SJCRH30 (cell line): ENCODE data around the gene DNAJB5. TPM values are rescaled to one million over a fixed set of nuclear protein-coding genes. Genes with fewer than 3 reads are reported as not detected.

ENCODE experiments used
- DNase-seq, 2 experiments: peaks; one replicate each; pipeline ENCODE4 v3.0.0-alpha.2; 2015 to 2020
- H3K27ac ChIP-seq: fragments of 250-450 bp; sonication (Bioruptor Pico); 2 replicates; pipeline ENCODE4 v1.5.1; 2020; ENCODE audit warnings: mild to moderate bottlenecking, moderate library complexity
- H3K27me3 ChIP-seq: fragments of 250-450 bp; sonication (Bioruptor Pico); 2 replicates; pipeline ENCODE4 v1.5.1; 2020; ENCODE audit warnings: mild to moderate bottlenecking, moderate library complexity
- H3K36me3 ChIP-seq: fragments of 250-450 bp; sonication (Bioruptor Pico); 2 replicates; pipeline ENCODE4 v1.5.1; 2020; ENCODE audit warnings: mild to moderate bottlenecking, moderate library complexity
- H3K4me1 ChIP-seq: fragments of 250-450 bp; sonication (Bioruptor Pico); 2 replicates; pipeline ENCODE4 v1.5.1; 2020; ENCODE audit warnings: mild to moderate bottlenecking, moderate library complexity
- H3K4me3 ChIP-seq: fragments of 250-450 bp; sonication (Bioruptor Pico); 2 replicates; pipeline ENCODE4 v1.5.1; 2020; ENCODE audit warnings: mild to moderate bottlenecking, moderate library complexity
- H3K9me3 ChIP-seq: fragments of 250-450 bp; sonication (Bioruptor Pico); replicated peaks from 2 replicates; pipeline ENCODE4 v1.5.1; 2020; ENCODE audit warnings: mild to moderate bottlenecking, moderate library complexity
- total RNA-seq: library from RNA; depleted of rRNA; stranded (reverse); fragments of >200 nt; shearing (Covaris generic); gene quantifications from 2 replicates; pipeline ENCODE4 v1.2.3, GENCODE V29; 2014

Gene DNAJB5
- total RNA-seq, 1 experiment from 2014 or later, result 18.2 TPM

GRCh38 chr9:34990908-34991606, 1.5 kb downstream of the DNAJB5 start:
- no peaks in the 10 kb centered on the region for H3K9me3 ChIP-seq
- H3K36me3 ChIP-seq, result peaks cover 3% of the 10 kb centered on the region; the same call in 1 of the 2 replicates
- no peak overlapping the region for H3K27ac ChIP-seq
- no peak for DNase-seq
- no peak overlapping the region for H3K4me3 ChIP-seq
- H3K27me3 ChIP-seq, result no peaks in the 10 kb centered on the region
- H3K4me1 ChIP-seq, result peaks cover 34% of the 10 kb centered on the region

GRCh38 chr9:34991607-34992375, 2.2 kb downstream of the DNAJB5 start:
- peak overlapping the region; percentile 95 for H3K27ac ChIP-seq
- peaks cover 6% of the 10 kb centered on the region; the same call in 1 of the 2 replicates for H3K36me3 ChIP-seq
- peaks cover 34% of the 10 kb centered on the region for H3K4me1 ChIP-seq
- no peak overlapping the region for H3K4me3 ChIP-seq
- no peak for DNase-seq
- H3K9me3 ChIP-seq, result no peaks in the 10 kb centered on the region
- no peaks in the 10 kb centered on the region for H3K27me3 ChIP-seq

GRCh38 chr9:34992376-34992951, 2.9 kb downstream of the DNAJB5 start:
- Histone ChIP-seq H3K4me3 (no peak overlapping the region), H3K9me3 (no peaks in the 10 kb centered on the region), H3K27ac (peak overlapping the region; percentile 95), H3K27me3 (no peaks in the 10 kb centered on the region), H3K36me3 (peaks cover 6% of the 10 kb centered on the region; the same call in 1 of the 2 replicates), H3K4me1 (peaks cover 34% of the 10 kb centered on the region)
- peak; percentile 61 to 70 for DNase-seq

- no peaks in the 10 kb centered on the region for H3K9me3 ChIP-seq
- H3K4me1 ChIP-seq, result peaks cover 34% of the 10 kb centered on the region
- H3K4me3 ChIP-seq, result peak overlapping the region; percentile 10; the same call in 1 of the 2 replicates
- peak; percentile 92 to 93 for DNase-seq
- H3K27me3 ChIP-seq, result no peaks in the 10 kb centered on the region
- H3K27ac ChIP-seq, result peak overlapping the region; percentile 95
- H3K36me3 ChIP-seq, result peaks cover 6% of the 10 kb centered on the region; the same call in 1 of the 2 replicates
These were observed 4.1 kb downstream of the DNAJB5 start for GRCh38 chr9:34993502-34994259.

- Histone ChIP-seq H3K9me3 (no peaks in the 10 kb centered on the region), H3K36me3 (peaks cover 6% of the 10 kb centered on the region; the same call in 1 of the 2 replicates), H3K4me1 (peaks cover 34% of the 10 kb centered on the region), H3K27me3 (no peaks in the 10 kb centered on the region), H3K27ac (peak overlapping the region; percentile 95), H3K4me3 (peak overlapping the region; percentile 10; the same call in 1 of the 2 replicates)
- peak; percentile 51 to 80 for DNase-seq
These were observed 4.8 kb downstream of the DNAJB5 start for GRCh38 chr9:34994260-34994899.

GRCh38 chr9:34994900-34995669, 5.5 kb downstream of the DNAJB5 start:
- Histone ChIP-seq H3K27me3 (no peaks in the 10 kb centered on the region), H3K4me1 (peaks cover 34% of the 10 kb centered on the region), H3K36me3 (peaks cover 6% of the 10 kb centered on the region; the same call in 1 of the 2 replicates), H3K27ac (peak overlapping the region; percentile 95), H3K4me3 (no peak overlapping the region), H3K9me3 (no peaks in the 10 kb centered on the region)
- peak in 1 of 2 experiments; percentile 41 for DNase-seq

GRCh38 chr9:34995670-34996060, 6.1 kb downstream of the DNAJB5 start:
- H3K27me3 ChIP-seq, result no peaks in the 10 kb centered on the region
- H3K27ac ChIP-seq, result no peak overlapping the region
- H3K36me3 ChIP-seq, result peaks cover 6% of the 10 kb centered on the region; the same call in 1 of the 2 replicates
- DNase-seq, result no peak
- H3K4me3 ChIP-seq, result no peak overlapping the region
- H3K4me1 ChIP-seq, result peaks cover 34% of the 10 kb centered on the region
- no peaks in the 10 kb centered on the region for H3K9me3 ChIP-seq

- peaks cover 6% of the 10 kb centered on the region; the same call in 1 of the 2 replicates for H3K36me3 ChIP-seq
- no peak overlapping the region for H3K27ac ChIP-seq
- peaks cover 34% of the 10 kb centered on the region for H3K4me1 ChIP-seq
- no peak overlapping the region for H3K4me3 ChIP-seq
- H3K9me3 ChIP-seq, result no peaks in the 10 kb centered on the region
- H3K27me3 ChIP-seq, result no peaks in the 10 kb centered on the region
- DNase-seq, result no peak
These were observed 6.8 kb downstream of the DNAJB5 start for GRCh38 chr9:34996181-34996904.

GRCh38 chr9:34996905-34997279, 7.3 kb downstream of the DNAJB5 start:
- H3K27me3 ChIP-seq, result no peaks in the 10 kb centered on the region
- H3K27ac ChIP-seq, result no peak overlapping the region

GRCh38 chr9:34997379-34997781, 7.8 kb downstream of the DNAJB5 start:
- H3K27ac ChIP-seq, result no peak overlapping the region
- H3K36me3 ChIP-seq, result peaks cover 6% of the 10 kb centered on the region; the same call in 1 of the 2 replicates
- H3K27me3 ChIP-seq, result no peaks in the 10 kb centered on the region
- H3K4me3 ChIP-seq, result no peak overlapping the region
- H3K9me3 ChIP-seq, result no peaks in the 10 kb centered on the region
- H3K4me1 ChIP-seq, result peaks cover 27% of the 10 kb centered on the region
- no peak for DNase-seq

More at GRCh38 chr9:34996905-34997279, 7.3 kb downstream of the DNAJB5 start:
- no peak for DNase-seq
- Histone ChIP-seq H3K36me3 (peaks cover 6% of the 10 kb centered on the region; the same call in 1 of the 2 replicates), H3K9me3 (no peaks in the 10 kb centered on the region), H3K4me1 (peaks cover 32% of the 10 kb centered on the region), H3K4me3 (no peak overlapping the region)

GRCh38 chr9:34998266-34998665, 8.7 kb downstream of the DNAJB5 start:
- Histone ChIP-seq H3K9me3 (no peaks in the 10 kb centered on the region), H3K36me3 (peaks cover 6% of the 10 kb centered on the region; the same call in 1 of the 2 replicates), H3K4me1 (peaks cover 18% of the 10 kb centered on the region), H3K27me3 (no peaks in the 10 kb centered on the region), H3K4me3 (no peak overlapping the region), H3K27ac (no peak overlapping the region)
- DNase-seq, result no peak

GRCh38 chr9:34999576-34999975, 10.0 kb downstream of the DNAJB5 start:
- peaks cover 6% of the 10 kb centered on the region; the same call in 1 of the 2 replicates for H3K36me3 ChIP-seq
- no peaks in the 10 kb centered on the region for H3K9me3 ChIP-seq
- no peak overlapping the region for H3K4me3 ChIP-seq
- no peak overlapping the region for H3K27ac ChIP-seq
- H3K27me3 ChIP-seq, result no peaks in the 10 kb centered on the region
- H3K4me1 ChIP-seq, result peaks cover 8% of the 10 kb centered on the region
- no peak for DNase-seq
